Measurements from ENCODE around the gene JAKMIP1.

JAKMIP1 gene

DNA sequence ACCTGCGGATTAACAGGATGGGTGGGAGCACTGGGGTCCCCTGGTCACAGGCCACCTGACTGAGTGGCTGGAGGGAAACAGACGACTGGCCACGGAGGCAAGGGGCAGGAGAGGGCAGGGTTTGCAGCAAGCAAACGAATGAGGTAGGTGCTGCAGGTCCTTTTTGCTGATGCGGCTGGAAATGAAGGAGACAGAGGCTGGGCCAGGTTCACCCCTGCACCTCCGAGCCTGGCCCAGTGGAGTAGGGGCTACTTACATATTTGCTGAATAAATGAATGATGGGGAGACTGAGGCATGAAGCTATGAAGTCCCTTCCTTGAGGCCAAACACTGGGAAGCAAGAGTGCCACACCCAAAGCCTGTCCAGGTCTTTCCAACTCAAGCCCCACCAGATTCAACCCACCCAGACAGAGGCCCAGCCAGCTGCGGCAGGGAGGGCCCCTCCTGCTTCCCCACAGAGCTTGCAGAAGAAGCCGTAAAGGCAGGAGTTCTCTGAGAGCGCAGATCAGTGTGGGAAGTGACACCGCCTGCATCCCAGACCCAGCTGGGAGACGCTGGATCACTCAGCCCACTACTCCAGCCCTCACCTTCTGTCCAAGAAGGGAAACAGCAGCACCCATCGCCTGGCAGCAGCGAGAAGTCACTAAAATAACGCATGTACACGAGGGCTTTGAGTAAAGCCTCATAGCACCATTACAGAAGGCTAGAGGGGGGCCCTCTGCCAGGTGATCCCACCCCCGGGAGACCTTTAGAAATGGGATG, 146.0 kb downstream of the JAKMIP1 start:
- Mint-ChIP-seq H3K4me3 (no peak overlapping the region), H3K36me3 (ENCODE audit: low read depth) (peaks cover 4% of the 10 kb centered on the region), H3K27me3 (ENCODE audit: low read depth, poor library complexity) (peaks cover 26% of the 10 kb centered on the region), H3K9me3 (peaks cover 18% of the 10 kb centered on the region), H3K27ac (no peak overlapping the region), H3K4me1 (peaks cover 5% of the 10 kb centered on the region)
- TF ChIP-seq, protein P1, sequence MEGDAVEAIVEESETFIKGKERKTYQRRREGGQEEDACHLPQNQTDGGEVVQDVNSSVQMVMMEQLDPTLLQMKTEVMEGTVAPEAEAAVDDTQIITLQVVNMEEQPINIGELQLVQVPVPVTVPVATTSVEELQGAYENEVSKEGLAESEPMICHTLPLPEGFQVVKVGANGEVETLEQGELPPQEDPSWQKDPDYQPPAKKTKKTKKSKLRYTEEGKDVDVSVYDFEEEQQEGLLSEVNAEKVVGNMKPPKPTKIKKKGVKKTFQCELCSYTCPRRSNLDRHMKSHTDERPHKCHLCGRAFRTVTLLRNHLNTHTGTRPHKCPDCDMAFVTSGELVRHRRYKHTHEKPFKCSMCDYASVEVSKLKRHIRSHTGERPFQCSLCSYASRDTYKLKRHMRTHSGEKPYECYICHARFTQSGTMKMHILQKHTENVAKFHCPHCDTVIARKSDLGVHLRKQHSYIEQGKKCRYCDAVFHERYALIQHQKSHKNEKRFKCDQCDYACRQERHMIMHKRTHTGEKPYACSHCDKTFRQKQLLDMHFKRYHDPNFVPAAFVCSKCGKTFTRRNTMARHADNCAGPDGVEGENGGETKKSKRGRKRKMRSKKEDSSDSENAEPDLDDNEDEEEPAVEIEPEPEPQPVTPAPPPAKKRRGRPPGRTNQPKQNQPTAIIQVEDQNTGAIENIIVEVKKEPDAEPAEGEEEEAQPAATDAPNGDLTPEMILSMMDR (IDR thresholded peaks at IDR 0.05): no peak
- DNase-seq: no peak

DNA sequence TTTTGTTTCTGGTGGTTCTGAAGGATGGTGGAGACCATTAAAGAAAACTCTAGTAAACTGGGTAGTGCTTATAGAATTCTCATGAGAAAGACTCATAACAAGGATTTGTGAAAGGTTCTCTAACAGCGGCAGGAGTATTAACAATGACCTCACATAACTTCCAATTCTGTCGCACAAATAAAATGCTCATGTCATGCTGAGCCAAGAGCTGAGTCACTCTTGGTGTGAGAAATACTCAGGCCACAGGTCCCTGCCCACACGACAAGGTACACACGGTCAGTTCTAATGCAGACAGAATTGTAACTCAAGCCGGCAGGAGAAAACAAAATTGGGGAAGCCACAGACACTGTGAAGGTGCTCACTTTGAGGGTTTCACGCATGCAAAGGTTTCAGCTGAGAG, 147.7 kb downstream of the JAKMIP1 start:
- TF ChIP-seq, protein P1 (IDR thresholded peaks at IDR 0.05): no peak
- H3K27ac Mint-ChIP-seq: no peak overlapping the region
- H3K36me3 Mint-ChIP-seq (ENCODE audit: low read depth): no peaks in the 10 kb centered on the region
- DNase-seq: no peak
- H3K4me3 Mint-ChIP-seq: no peak overlapping the region
- peaks cover 5% of the 10 kb centered on the region for H3K4me1 Mint-ChIP-seq
- H3K9me3 Mint-ChIP-seq: peaks cover 5% of the 10 kb centered on the region
- H3K27me3 Mint-ChIP-seq (ENCODE audit: low read depth, poor library complexity): peaks cover 27% of the 10 kb centered on the region

DNA sequence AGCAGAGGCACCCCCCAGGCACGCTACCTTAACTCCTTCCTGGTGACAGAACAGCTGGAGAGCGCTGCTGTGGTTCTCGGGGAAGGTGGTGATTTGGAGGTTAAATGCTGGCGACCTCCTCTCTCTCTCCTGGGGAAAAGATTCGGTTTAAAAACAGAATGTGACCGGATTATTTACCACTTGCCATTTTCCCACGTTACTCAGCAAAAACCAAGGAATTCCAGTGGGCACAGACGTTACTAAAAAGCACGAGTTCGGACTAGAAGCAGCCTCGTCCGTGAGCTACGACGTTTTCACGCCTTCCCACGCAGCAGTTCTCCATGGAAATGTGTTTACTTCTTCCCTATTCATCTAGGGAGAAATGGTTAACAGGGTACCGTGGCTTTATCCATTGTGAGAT, 149.8 kb downstream of the JAKMIP1 start:
- no peak overlapping the region for H3K4me3 Mint-ChIP-seq
- no peaks in the 10 kb centered on the region for H3K36me3 Mint-ChIP-seq (ENCODE audit: low read depth)
- H3K4me1 Mint-ChIP-seq: peaks cover 5% of the 10 kb centered on the region
- no peaks in the 10 kb centered on the region for H3K9me3 Mint-ChIP-seq
- TF ChIP-seq, protein P1 (IDR thresholded peaks at IDR 0.05): no peak
- no peak overlapping the region for H3K27ac Mint-ChIP-seq
- peaks cover 31% of the 10 kb centered on the region for H3K27me3 Mint-ChIP-seq (ENCODE audit: low read depth, poor library complexity)
- no peak for DNase-seq

DNA sequence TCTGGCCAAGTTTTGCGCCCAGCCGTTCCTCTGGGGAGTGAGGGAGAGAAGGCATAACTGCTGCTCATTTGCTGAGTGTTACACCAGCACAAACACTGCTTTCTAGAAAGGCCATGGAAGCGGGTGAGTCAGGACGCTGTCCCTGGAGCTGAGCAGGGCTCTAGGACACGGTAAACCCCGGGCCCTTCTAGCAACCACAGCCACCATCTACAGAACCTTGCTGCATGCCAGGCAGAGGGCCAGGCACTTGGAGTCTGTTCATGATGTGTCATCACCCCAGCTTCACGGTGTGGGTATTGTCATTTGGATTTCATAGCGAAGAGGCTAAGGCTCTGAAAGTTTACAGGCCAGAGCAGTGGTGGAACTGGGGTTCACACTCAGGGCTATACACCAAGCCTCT, 150.4 kb downstream of the JAKMIP1 start:
- no peaks in the 10 kb centered on the region for H3K9me3 Mint-ChIP-seq

DNA sequence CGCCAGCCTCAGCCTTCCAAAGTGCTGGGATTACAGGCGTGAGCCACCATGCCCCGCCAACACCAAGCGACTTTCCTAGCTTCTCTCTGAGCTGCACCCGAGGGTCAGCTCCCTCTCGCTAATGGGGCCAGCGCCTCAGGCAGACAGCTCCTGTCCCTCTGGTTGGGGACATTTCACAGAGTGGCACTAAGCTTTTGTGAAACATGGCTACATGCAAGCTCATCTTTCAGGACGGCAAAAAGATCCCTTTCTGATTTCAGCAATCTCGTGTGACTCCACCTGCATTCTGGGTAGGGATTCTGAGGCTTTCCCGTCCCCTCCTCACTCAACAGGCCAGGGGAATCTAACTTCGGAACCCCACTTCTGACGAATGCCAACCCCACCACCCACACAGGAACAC, 151.1 kb downstream of the JAKMIP1 start:
- no peaks in the 10 kb centered on the region for H3K9me3 Mint-ChIP-seq
- H3K4me3 Mint-ChIP-seq: no peak overlapping the region
- peaks cover 5% of the 10 kb centered on the region for H3K4me1 Mint-ChIP-seq
- peaks cover 38% of the 10 kb centered on the region for H3K27me3 Mint-ChIP-seq (ENCODE audit: low read depth, poor library complexity)
- H3K27ac Mint-ChIP-seq: peak overlapping the region; percentile 12
- DNase-seq: no peak
- TF ChIP-seq, protein P1 (IDR thresholded peaks at IDR 0.05): no peak
- no peaks in the 10 kb centered on the region for H3K36me3 Mint-ChIP-seq (ENCODE audit: low read depth)

More for the DNA sequence above, 150.4 kb downstream of the JAKMIP1 start:
- Mint-ChIP-seq H3K4me1 (peaks cover 5% of the 10 kb centered on the region), H3K27ac (no peak overlapping the region), H3K36me3 (ENCODE audit: low read depth) (no peaks in the 10 kb centered on the region), H3K4me3 (no peak overlapping the region), H3K27me3 (ENCODE audit: low read depth, poor library complexity) (peaks cover 33% of the 10 kb centered on the region)
- no peak for DNase-seq
- TF ChIP-seq, protein P1 (IDR thresholded peaks at IDR 0.05): no peak

DNA sequence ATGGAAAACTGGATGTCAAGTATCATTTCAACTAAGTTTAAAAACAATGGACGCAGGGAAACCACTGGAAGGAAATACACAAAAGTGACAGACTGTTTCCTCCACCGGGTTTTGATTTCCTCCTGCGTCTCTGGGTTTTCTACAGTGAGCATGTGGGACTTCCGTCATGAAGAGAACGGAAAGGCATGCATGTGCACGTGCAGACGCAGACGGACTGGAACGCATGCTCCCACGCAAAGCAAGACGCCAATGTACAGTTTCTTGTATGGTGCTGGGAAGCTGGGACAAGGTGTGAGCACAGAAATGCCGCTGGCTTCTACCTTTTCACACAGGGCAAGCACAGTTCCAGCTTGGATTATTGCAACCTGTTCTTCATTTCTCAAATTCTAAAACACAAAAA, 151.8 kb downstream of the JAKMIP1 start:
- no peaks in the 10 kb centered on the region for H3K9me3 Mint-ChIP-seq
- peaks cover 35% of the 10 kb centered on the region for H3K27me3 Mint-ChIP-seq (ENCODE audit: low read depth, poor library complexity)
- TF ChIP-seq, protein P1 (IDR thresholded peaks at IDR 0.05): no peak
- H3K4me1 Mint-ChIP-seq: peaks cover 5% of the 10 kb centered on the region
- no peak overlapping the region for H3K4me3 Mint-ChIP-seq
- no peaks in the 10 kb centered on the region for H3K36me3 Mint-ChIP-seq (ENCODE audit: low read depth)
- no peak for DNase-seq
- H3K27ac Mint-ChIP-seq: no peak overlapping the region
